BE2C (cell line): ENCODE measurements around the gene FAM217A.
"Not testable (repeated sequence)": the region's sequence is repeated elsewhere in the genome, so short reads cannot be mapped to it uniquely, and the experiment has no call there.

Source experiments
- DNase-seq: peaks from one replicate; pipeline ENCODE4 v3.0.0-alpha.2; 2020
- H3K27me3 ChIP-seq: fragments of 250-450 bp; sonication (Bioruptor Pico); 2 replicates; pipeline ENCODE4 v1.5.1; 2020; ENCODE audit warnings: mild to moderate bottlenecking
- H3K36me3 ChIP-seq: fragments of 250-450 bp; sonication (Bioruptor Pico); 2 replicates; pipeline ENCODE4 v1.5.1; 2020; ENCODE audit warnings: mild to moderate bottlenecking
- H3K4me1 ChIP-seq: fragments of 250-450 bp; sonication (Bioruptor Pico); 2 replicates; pipeline ENCODE4 v1.5.1; 2020
- H3K4me3 ChIP-seq: 2 replicates; pipeline ENCODE4 v1.5.1; 2011; ENCODE audit warnings: low read depth, low read length
- H3K9me3 ChIP-seq: fragments of 250-450 bp; sonication (Bioruptor Pico); 2 replicates; pipeline ENCODE4 v1.5.1; 2020
- CTCF ChIP-seq: IDR thresholded peaks from 2 replicates; pipeline ENCODE4 v1.5.1; 2012; ENCODE audit warnings: mild to moderate bottlenecking, low read depth, low read length

FAM217A gene

GRCh38 chr6:4091941-4092340 is 13.0 kb upstream of the FAM217A start:
- no peak overlapping the region for H3K4me3 ChIP-seq

GRCh38 chr6:4090043-4090442 is 11.1 kb upstream of the FAM217A start:
- not testable (repeated sequence) for H3K27me3 ChIP-seq, H3K36me3 ChIP-seq, H3K9me3 ChIP-seq, DNase-seq, H3K4me1 ChIP-seq, H3K4me3 ChIP-seq

More at GRCh38 chr6:4091941-4092340, 13.0 kb upstream of the FAM217A start:
- H3K36me3 ChIP-seq = no peaks in the 10 kb centered on the region
- H3K4me1 ChIP-seq = no peaks in the 10 kb centered on the region
- H3K9me3 ChIP-seq = no peaks in the 10 kb centered on the region
- H3K27me3 ChIP-seq = no peaks in the 10 kb centered on the region
- no peak for DNase-seq
- no peak for TF ChIP-seq CTCF

GRCh38 chr6:4088704-4089103 is 9.8 kb upstream of the FAM217A start:
- H3K36me3 ChIP-seq = no peaks in the 10 kb centered on the region
- no peaks in the 10 kb centered on the region for H3K9me3 ChIP-seq
- TF ChIP-seq CTCF = no peak
- no peak overlapping the region for H3K4me3 ChIP-seq
- no peak for DNase-seq
- H3K27me3 ChIP-seq = peaks cover 4% of the 10 kb centered on the region; the same call in 1 of the 2 replicates
- no peaks in the 10 kb centered on the region for H3K4me1 ChIP-seq

GRCh38 chr6:4085332-4085700 is 6.4 kb upstream of the FAM217A start:
- no peak for DNase-seq
- Histone ChIP-seq H3K36me3 (no peaks in the 10 kb centered on the region), H3K9me3 (no peaks in the 10 kb centered on the region), H3K4me1 (no peaks in the 10 kb centered on the region), H3K4me3 (no peak overlapping the region), H3K27me3 (peaks cover 8% of the 10 kb centered on the region)
- TF ChIP-seq CTCF = no peak

GRCh38 chr6:4084444-4085331 is 5.8 kb upstream of the FAM217A start:
- Histone ChIP-seq H3K4me3 (no peak overlapping the region), H3K4me1 (no peaks in the 10 kb centered on the region), H3K27me3 (peaks cover 8% of the 10 kb centered on the region), H3K9me3 (no peaks in the 10 kb centered on the region), H3K36me3 (no peaks in the 10 kb centered on the region)
- no peak for TF ChIP-seq CTCF
- no peak for DNase-seq

- no peak overlapping the region for H3K4me3 ChIP-seq
- no peak for TF ChIP-seq CTCF
- H3K36me3 ChIP-seq = no peaks in the 10 kb centered on the region
- no peaks in the 10 kb centered on the region for H3K27me3 ChIP-seq
- no peaks in the 10 kb centered on the region for H3K4me1 ChIP-seq
- H3K9me3 ChIP-seq = no peaks in the 10 kb centered on the region
- DNase-seq = no peak
Observed at GRCh38 chr6:4074478-4075235, 4.3 kb downstream of the FAM217A start.
